Peyer's patch (tissue), 4 donors: Measurements from ENCODE around the gene SCAF4.
"Not testable (repeated sequence)": the region's sequence is repeated elsewhere in the genome, so short reads cannot be mapped to it uniquely, and the experiment has no call there.

ENCODE experiments used
- CTCF ChIP-seq, 6 experiments: fragments of 450-650 bp in 4 of 6; fragments of 200-600 bp in 2 of 6; sonication (generic) in 1 of 6; IDR thresholded peaks; one replicate each; pipeline ENCODE4 v1.5.1; 2017 to 2019; ENCODE audit warnings: antibody characterized with exemption in 6 of 6, mild to moderate bottlenecking in 3 of 6, moderate library complexity in 1 of 6
- POLR2A ChIP-seq, 2 donors: fragments of 450-650 bp; IDR thresholded peaks; one replicate each; pipeline ENCODE4 v1.5.1; 2017; ENCODE audit warnings: antibody characterized with exemption in 2 of 2, mild to moderate bottlenecking in 2 of 2, moderate library complexity in 2 of 2

GRCh38 chr21:31651491-31651890, 80.4 kb downstream of the SCAF4 start:
- not testable (repeated sequence) for TF ChIP-seq CTCF, POLR2A (IDR thresholded peaks at IDR 0.05)
